ENCODE measurements around the gene RAB22A.
"Not testable (repeated sequence)": the region's sequence is repeated elsewhere in the genome, so short reads cannot be mapped to it uniquely, and the experiment has no call there.

RAB22A gene

GRCh38 chr20:58389968-58390658, 80.6 kb downstream of the RAB22A start:
- no peak for DNase-seq

GRCh38 chr20:58390659-58391035, 81.1 kb downstream of the RAB22A start:
- DNase-seq: no peak

GRCh38 chr20:58392286-58392685, 82.8 kb downstream of the RAB22A start:
- DNase-seq: no peak

GRCh38 chr20:58393299-58393698, 83.8 kb downstream of the RAB22A start:
- DNase-seq: no peak

- no peak for DNase-seq
These were observed 85.3 kb downstream of the RAB22A start for GRCh38 chr20:58394801-58395200.

GRCh38 chr20:58395604-58396003, 86.1 kb downstream of the RAB22A start:
- DNase-seq: no peak

- no peak for DNase-seq
These were observed 87.9 kb downstream of the RAB22A start for GRCh38 chr20:58397429-58397828.

- no peak for DNase-seq
These were observed 88.7 kb downstream of the RAB22A start for GRCh38 chr20:58398254-58398653.

- no peak for DNase-seq
These were observed 90.4 kb downstream of the RAB22A start for GRCh38 chr20:58399926-58400325.

- DNase-seq: no peak
These were observed 91.6 kb downstream of the RAB22A start for GRCh38 chr20:58401162-58401561.

GRCh38 chr20:58402305-58402704, 92.8 kb downstream of the RAB22A start:
- DNase-seq: no peak

GRCh38 chr20:58402827-58403226, 93.3 kb downstream of the RAB22A start:
- no peak for DNase-seq

- no peak for DNase-seq
These were observed 93.8 kb downstream of the RAB22A start for GRCh38 chr20:58403272-58403671.

- no peak for DNase-seq
These were observed 96.2 kb downstream of the RAB22A start for GRCh38 chr20:58405504-58406291.

- DNase-seq: no peak
These were observed 97.0 kb downstream of the RAB22A start for GRCh38 chr20:58406422-58407001.

- DNase-seq: no peak
These were observed 97.8 kb downstream of the RAB22A start for GRCh38 chr20:58407201-58407873.

- no peak for DNase-seq
These were observed 98.5 kb downstream of the RAB22A start for GRCh38 chr20:58407966-58408557.

GRCh38 chr20:58408603-58409246, 99.2 kb downstream of the RAB22A start:
- no peak for DNase-seq

GRCh38 chr20:58414216-58414615, 104.7 kb downstream of the RAB22A start:
- DNase-seq: not testable (repeated sequence)

- not testable (repeated sequence) for DNase-seq
These were observed 105.3 kb downstream of the RAB22A start for GRCh38 chr20:58414786-58415185.

- no peak for DNase-seq
These were observed 106.5 kb downstream of the RAB22A start for GRCh38 chr20:58416057-58416456.

- no peak for DNase-seq
These were observed 107.3 kb downstream of the RAB22A start for GRCh38 chr20:58416835-58417234.
